ENCODE data around the gene ST6GALNAC2.
A peak's percentile ranks its signal among the peaks of the same experiment; 100 is the strongest.
"Not testable (repeated sequence)": the region's sequence is repeated elsewhere in the genome, so short reads cannot be mapped to it uniquely, and the experiment has no call there.

Gene ST6GALNAC2

GRCh38 chr17:76528156-76528527, 57.5 kb downstream of the ST6GALNAC2 start:
- H3K27me3 ChIP-seq (ENCODE audit: insufficient read depth, low read depth, severe bottlenecking) = no peaks in the 10 kb centered on the region
- TF ChIP-seq CTCF (IDR thresholded peaks at IDR 0.05; ENCODE audit: low read depth, low read length) = no peak
- no peaks in the 10 kb centered on the region for H3K9me3 ChIP-seq (ENCODE audit: severe bottlenecking)
- no peak for DNase-seq
- no peaks in the 10 kb centered on the region for H3K36me3 ChIP-seq
- H3K4me3 ChIP-seq (ENCODE audit: low read depth, low read length) = no peak overlapping the region
- H3K27ac ChIP-seq = no peak overlapping the region

- no peaks in the 10 kb centered on the region for H3K27me3 ChIP-seq (ENCODE audit: insufficient read depth, low read depth, severe bottlenecking)
- no peak for TF ChIP-seq CTCF (IDR thresholded peaks at IDR 0.05; ENCODE audit: low read depth, low read length)
- no peak overlapping the region for H3K4me3 ChIP-seq (ENCODE audit: low read depth, low read length)
- no peaks in the 10 kb centered on the region for H3K36me3 ChIP-seq
- no peaks in the 10 kb centered on the region for H3K9me3 ChIP-seq (ENCODE audit: severe bottlenecking)
- H3K27ac ChIP-seq = no peak overlapping the region
- DNase-seq = no peak
These were observed 58.1 kb downstream of the ST6GALNAC2 start for GRCh38 chr17:76527430-76528111.

- H3K9me3 ChIP-seq (ENCODE audit: severe bottlenecking); H3K4me3 ChIP-seq (ENCODE audit: low read depth, low read length); H3K27ac ChIP-seq; H3K36me3 ChIP-seq; DNase-seq; H3K27me3 ChIP-seq (ENCODE audit: insufficient read depth, low read depth, severe bottlenecking): not testable (repeated sequence)
These were observed 58.6 kb downstream of the ST6GALNAC2 start for GRCh38 chr17:76527016-76527415.

GRCh38 chr17:76525513-76525833, 60.2 kb downstream of the ST6GALNAC2 start:
- DNase-seq; H3K9me3 ChIP-seq (ENCODE audit: severe bottlenecking); H3K36me3 ChIP-seq; H3K27me3 ChIP-seq (ENCODE audit: insufficient read depth, low read depth, severe bottlenecking); H3K4me3 ChIP-seq (ENCODE audit: low read depth, low read length): not testable (repeated sequence)
- H3K27ac ChIP-seq = peak overlapping the region; percentile 54; the same call in 1 of the 2 replicates

- Histone ChIP-seq H3K27me3 (ENCODE audit: insufficient read depth, low read depth, severe bottlenecking) (no peaks in the 10 kb centered on the region), H3K36me3 (no peaks in the 10 kb centered on the region), H3K4me3 (ENCODE audit: low read depth, low read length) (no peak overlapping the region), H3K9me3 (ENCODE audit: severe bottlenecking) (no peaks in the 10 kb centered on the region), H3K27ac (peak overlapping the region; percentile 54)
- DNase-seq = no peak
- no peak for TF ChIP-seq CTCF (IDR thresholded peaks at IDR 0.05; ENCODE audit: low read depth, low read length)
These were observed 60.8 kb downstream of the ST6GALNAC2 start for GRCh38 chr17:76524598-76525512.

- no peak overlapping the region; the same call in 1 of the 2 replicates for H3K27ac ChIP-seq
- no peak overlapping the region for H3K4me3 ChIP-seq (ENCODE audit: low read depth, low read length)
- peak; percentile 100 for TF ChIP-seq CTCF (IDR thresholded peaks at IDR 0.05; ENCODE audit: low read depth, low read length)
- no peaks in the 10 kb centered on the region for H3K9me3 ChIP-seq (ENCODE audit: severe bottlenecking)
- DNase-seq = peak; percentile 86
- H3K36me3 ChIP-seq = no peaks in the 10 kb centered on the region
- H3K27me3 ChIP-seq (ENCODE audit: insufficient read depth, low read depth, severe bottlenecking) = no peaks in the 10 kb centered on the region
These were observed 62.3 kb downstream of the ST6GALNAC2 start for GRCh38 chr17:76523084-76524037.

GRCh38 chr17:76521683-76522082, 64.0 kb downstream of the ST6GALNAC2 start:
- not testable (repeated sequence) for H3K27me3 ChIP-seq (ENCODE audit: insufficient read depth, low read depth, severe bottlenecking); H3K4me3 ChIP-seq (ENCODE audit: low read depth, low read length); H3K9me3 ChIP-seq (ENCODE audit: severe bottlenecking); H3K36me3 ChIP-seq; H3K27ac ChIP-seq; DNase-seq
